H1 (cell line): Measurements from ENCODE around the gene DNASE1. TPM values are rescaled to one million over a fixed set of nuclear protein-coding genes. Genes with fewer than 3 reads are reported as not detected.

Experiments
- CTCF ChIA-PET: fragments of 300-600 bp; sonication (Branson Sonifier 250); formaldehyde crosslinking; loops from one replicate; lab custom pipeline; 2021; ENCODE audit not compliant: partially characterized antibody; lab: Charles Lee
- POLR2A ChIA-PET: fragments of 300-600 bp; sonication (Branson Sonifier 250); formaldehyde crosslinking; loops from one replicate; lab custom pipeline; 2021; ENCODE audit warnings: inconsistent platforms; ENCODE audit not compliant: partially characterized antibody; lab: Charles Lee
- DNase-seq, 2 experiments: peaks; one replicate each; pipeline versions ENCODE4 v3.0.0 to v3.0.0-alpha.2; 2010 to 2022; ENCODE audit warnings: low spot score in 2 of 2, low read depth in 1 of 2, mixed read lengths in 1 of 2
- FAIRE-seq: peaks from 2 replicates; lab custom pipeline; 2011; peaks lifted over from hg19 to GRCh38; lab: Jason Lieb, UNC
- H2AFZ ChIP-seq: 2 replicates; pipeline ENCODE4 v1.8.1; 2012; ENCODE audit warnings: low read length, inconsistent platforms
- H2AK5ac ChIP-seq: 2 replicates; pipeline ENCODE4 v1.6.1; 2013; ENCODE audit warnings: low read depth, low read length
- H2BK120ac ChIP-seq: replicated peaks from 2 replicates; pipeline ENCODE3; 2013; ENCODE audit warnings: low read depth, low read length, inconsistent platforms
- H2BK12ac ChIP-seq: 2 replicates; pipeline ENCODE4 v1.6.1; 2013; ENCODE audit warnings: low read depth, low read length
- H2BK15ac ChIP-seq: 2 replicates; pipeline ENCODE4 v1.6.1; 2013; ENCODE audit warnings: low read length
- H2BK20ac ChIP-seq: 2 replicates; pipeline ENCODE4 v1.6.1; 2013; ENCODE audit warnings: low read length
- H2BK5ac ChIP-seq: 2 replicates; pipeline ENCODE4 v1.6.1; 2013; ENCODE audit warnings: low read depth, low read length
- H3K14ac ChIP-seq: 2 replicates; pipeline ENCODE4 v1.6.1; 2013; ENCODE audit warnings: inconsistent platforms; ENCODE audit not compliant: insufficient read length
- H3K18ac ChIP-seq: 2 replicates; pipeline ENCODE4 v1.6.1; 2013; ENCODE audit warnings: low read length; ENCODE audit errors: extremely low read depth
- H3K23ac ChIP-seq: 2 replicates; pipeline ENCODE4 v1.6.1; 2013; ENCODE audit warnings: inconsistent platforms; ENCODE audit not compliant: insufficient read length
- H3K23me2 ChIP-seq: 2 replicates; pipeline ENCODE4 v1.6.1; 2013; ENCODE audit warnings: low read depth, low read length
- H3K27ac ChIP-seq: 2 replicates; pipeline ENCODE4 v1.6.1; 2011; ENCODE audit warnings: low read depth, low read length, inconsistent platforms
- H3K27me3 ChIP-seq, 4 experiments: replicated peaks in 1 of 4; 1 replicate in 1 of 4; 2 replicates in 3 of 4; pipeline versions ENCODE4 v1.6.1 to v1.8.1; 2011 to 2013; ENCODE audit warnings: low read length in 3 of 4, mild to moderate bottlenecking in 3 of 4, inconsistent platforms in 2 of 4, mixed read lengths in 2 of 4, moderate library complexity in 1 of 4; ENCODE audit not compliant: control insufficient read depth in 3 of 4, insufficient read depth in 3 of 4; ENCODE audit errors: extremely low read depth in 1 of 4
- H3K36me3 ChIP-seq, 4 experiments: 2 replicates each; pipeline versions ENCODE4 v1.6.1 to v1.8.1; 2011 to 2013; ENCODE audit warnings: mild to moderate bottlenecking in 4 of 4, low read length in 3 of 4, moderate library complexity in 2 of 4, control low read depth in 1 of 4, inconsistent platforms in 1 of 4; ENCODE audit not compliant: insufficient read depth in 4 of 4, control insufficient read depth in 2 of 4
- H3K4ac ChIP-seq: replicated peaks from 2 replicates; pipeline ENCODE3; 2013; ENCODE audit warnings: low read length, low read depth, mixed read lengths, inconsistent platforms; ENCODE audit not compliant: insufficient read length
- H3K4me1 ChIP-seq, 4 experiments: replicated peaks in 1 of 4; 1 replicate in 1 of 4; 2 replicates in 3 of 4; pipeline versions ENCODE4 v1.6.1 to v1.8.1; 2011 to 2013; ENCODE audit warnings: low read length in 3 of 4, inconsistent platforms in 2 of 4, mixed read lengths in 1 of 4; ENCODE audit not compliant: insufficient read depth in 4 of 4, control insufficient read depth in 3 of 4
- H3K4me2 ChIP-seq, 2 experiments: 2 replicates each; pipeline versions ENCODE4 v1.6.1 to v1.8.1; 2011 to 2013; ENCODE audit warnings: low read depth in 2 of 2, low read length in 2 of 2, control low read depth in 1 of 2, inconsistent platforms in 1 of 2, mild to moderate bottlenecking in 1 of 2; ENCODE audit not compliant: insufficient read depth in 1 of 2
- H3K4me3 ChIP-seq, 4 experiments: fragments of 200-600, 300-600 bp in 1 of 4; sonication (generic), shearing (Covaris generic), sonication (Bioruptor Twin) in 1 of 4; 2 replicates each; pipeline versions ENCODE4 v1.5.1 to v1.8.1; 2011 to 2016; ENCODE audit warnings: low read length in 4 of 4, low read depth in 3 of 4, control low read depth in 2 of 4, inconsistent platforms in 2 of 4, mild to moderate bottlenecking in 2 of 4, mixed read lengths in 1 of 4, moderate library complexity in 1 of 4; ENCODE audit not compliant: insufficient read depth in 2 of 4; ENCODE audit errors: extremely low read depth in 1 of 4
- H3K56ac ChIP-seq: replicated peaks from 2 replicates; pipeline ENCODE3; 2013; ENCODE audit warnings: low read depth, mild to moderate bottlenecking, mixed read lengths, low read length, inconsistent platforms; ENCODE audit not compliant: insufficient read length
- H3K79me1 ChIP-seq: 2 replicates; pipeline ENCODE4 v1.6.1; 2013; ENCODE audit warnings: low read depth, low read length, control low read depth
- H3K79me2 ChIP-seq, 2 experiments: 2 replicates each; pipeline versions ENCODE4 v1.6.1 to v1.8.1; 2012 to 2013; ENCODE audit warnings: low read length in 2 of 2, mild to moderate bottlenecking in 2 of 2, inconsistent platforms in 1 of 2; ENCODE audit not compliant: insufficient read depth in 2 of 2, control insufficient read depth in 1 of 2
- H3K9ac ChIP-seq, 4 experiments: replicated peaks in 1 of 4; 1 replicate in 1 of 4; 2 replicates in 3 of 4; pipeline versions ENCODE4 v1.6.1 to v1.8.1; 2011 to 2013; ENCODE audit warnings: low read depth in 3 of 4, low read length in 3 of 4, control low read depth in 2 of 4, mild to moderate bottlenecking in 2 of 4, moderate library complexity in 2 of 4, inconsistent platforms in 1 of 4; ENCODE audit errors: extremely low read depth in 1 of 4
- H3K9me3 ChIP-seq, 2 experiments: 2 replicates each; pipeline versions ENCODE4 v1.6.1 to v1.8.1; 2012 to 2013; ENCODE audit warnings: mild to moderate bottlenecking in 2 of 2, moderate library complexity in 2 of 2, control low read depth in 1 of 2, inconsistent platforms in 1 of 2, low read depth in 1 of 2, low read length in 1 of 2, mixed read lengths in 1 of 2; ENCODE audit not compliant: insufficient read depth in 2 of 2
- H4K20me1 ChIP-seq, 2 experiments: replicated peaks in 1 of 2; 2 replicates each; pipeline versions ENCODE3 to v1.8.1; 2011 to 2013; ENCODE audit warnings: inconsistent platforms in 2 of 2, low read length in 2 of 2, mild to moderate bottlenecking in 1 of 2; ENCODE audit not compliant: insufficient read depth in 2 of 2, control insufficient read depth in 1 of 2
- H4K5ac ChIP-seq: 2 replicates; pipeline ENCODE4 v1.6.1; 2013; ENCODE audit warnings: low read length, low read depth, mixed read lengths, inconsistent platforms; ENCODE audit not compliant: insufficient read length
- H4K8ac ChIP-seq: 2 replicates; pipeline ENCODE4 v1.8.0; 2013; ENCODE audit warnings: mild to moderate bottlenecking, moderate library complexity, low read length, inconsistent platforms; ENCODE audit not compliant: insufficient read depth; ENCODE audit errors: extremely low read depth
- H4K91ac ChIP-seq: replicated peaks from 2 replicates; pipeline ENCODE3; 2013; ENCODE audit warnings: low read length, mixed read lengths, inconsistent platforms; ENCODE audit not compliant: insufficient read length
- ATF2 ChIP-seq: IDR thresholded peaks from 2 replicates; pipeline ENCODE4 v1.6.1; 2012; ENCODE audit warnings: low read length, inconsistent platforms
- ATF3 ChIP-seq: IDR thresholded peaks from 2 replicates; pipeline ENCODE4 v1.6.1; 2011; ENCODE audit warnings: low read depth, mild to moderate bottlenecking, low read length; ENCODE audit not compliant: insufficient read depth
- CBX8 ChIP-seq: fragments of 300-800, 300-1000 bp; sonication (generic); IDR thresholded peaks from 2 replicates; pipeline ENCODE4 v1.7.1; 2016; ENCODE audit warnings: low read depth, low read length, borderline replicate concordance
- CHD1 ChIP-seq: IDR thresholded peaks from 2 replicates; pipeline ENCODE4 v1.6.1; 2012; ENCODE audit warnings: low read depth, low read length, improper control_type of control experiment
- EGR1 ChIP-seq: IDR thresholded peaks from 2 replicates; pipeline ENCODE4 v1.6.1; 2011; ENCODE audit warnings: low read depth, low read length, borderline replicate concordance
- POU5F1 ChIP-seq: IDR thresholded peaks from 2 replicates; pipeline ENCODE4 v1.6.1; 2011; ENCODE audit warnings: low read depth, mild to moderate bottlenecking, low read length, moderate library complexity
- WGBS, 2 experiments: shearing (Covaris generic) in 1 of 2; methylation state at CpG; one replicate each; pipeline versions ENCODE4 v1.1.6 to v1.1.7; 2013 to 2015; ENCODE audit warnings: low lambda C conversion rate in 2 of 2, mixed read lengths in 2 of 2, inconsistent platforms in 1 of 2, low coverage in 1 of 2, missing lambda C conversion rate in 1 of 2; ENCODE audit not compliant: insufficient replicate concordance in 2 of 2, insufficient coverage in 1 of 2, insufficient read length in 1 of 2; ENCODE audit errors: extremely low coverage in 1 of 2, missing lambda C conversion rate in 1 of 2; 5-methylcytosine and 5-hydroxymethylcytosine counted together
- polyA plus RNA-seq, 7 experiments: library from polyadenylated mRNA; depleted of rRNA in 3 of 7; stranded (reverse) in 5 of 7; unstranded in 2 of 7; fragments of >200 nt in 5 of 7; fragments of 200-250 nt in 2 of 7; gene quantifications; 1 replicate in 5 of 7; 2 replicates in 1 of 7; 4 replicates in 1 of 7; pipeline versions ENCODE4 v1.2.1 to v1.2.3, GENCODE V29; 2011 to 2013; ENCODE audit warnings: missing spikeins in 2 of 7, mixed read lengths in 2 of 7
- total RNA-seq: library from RNA; stranded (reverse); fragmentation: NEBNext Ultra II Directional; extraction: Animal tissue kit (Norgen Biotek cat#: 25700); gene quantifications from 2 replicates; pipeline ENCODE4 v1.2.1, GENCODE V29; 2021

Gene DNASE1
- total and polyA plus RNA-seq, 2 of the 8 experiments (the other 6 are each of a cell fraction or from before 2014, with no cell fraction given), result 11.5 to 16.7 TPM

DNA sequence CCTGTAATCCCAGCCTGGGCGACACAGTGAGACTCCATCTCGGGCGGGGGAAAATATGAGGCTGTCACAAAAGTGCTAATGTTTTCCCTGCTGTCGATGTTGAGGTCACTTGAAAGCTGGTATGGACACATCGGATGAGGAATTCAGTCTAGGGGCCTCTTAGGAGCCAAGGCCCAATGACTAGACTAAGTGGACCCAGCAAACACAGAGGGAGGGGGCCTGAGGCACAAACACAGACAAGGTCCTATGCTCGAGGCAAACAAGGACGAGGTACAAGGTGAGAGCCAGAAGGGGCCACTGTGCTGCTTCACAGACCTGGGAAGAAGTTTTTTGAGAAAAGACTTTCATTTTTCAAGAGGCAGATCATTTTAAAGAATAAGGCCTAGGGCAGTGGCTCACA lies 47.6 kb downstream of the DNASE1 start:
- FAIRE-seq (no peak), DNase-seq (no peak)
- no peaks in the 10 kb centered on the region for H3K9me3 ChIP-seq
- no peak overlapping the region for H4K8ac ChIP-seq
- CTCF ChIA-PET, result interaction anchor here (0.6 to 3.1 kb wide), 2 partner anchors 11 to 38 kb away, joined by 3 to 20 read pairs; no protein-coding TSS in a partner anchor
- H3K79me1 ChIP-seq, result peaks cover 14% of the 10 kb centered on the region; the same call in 1 of the 2 replicates
- H3K14ac ChIP-seq, result no peak overlapping the region
- no peak overlapping the region for H2AFZ ChIP-seq
- no peak overlapping the region for H3K9ac ChIP-seq
- H3K18ac ChIP-seq, result no peak overlapping the region
- H2AK5ac ChIP-seq, result no peak overlapping the region
- no peak overlapping the region for H2BK15ac ChIP-seq
- no peak overlapping the region for H3K4ac ChIP-seq
- H4K91ac ChIP-seq, result no peak overlapping the region
- H3K4me2 ChIP-seq, result no peak overlapping the region
- POLR2A ChIA-PET, result interaction anchor here (1.5 kb wide), 1 partner anchor 15 kb away, joined by 5 read pairs; no protein-coding TSS in a partner anchor
- no peak overlapping the region for H3K56ac ChIP-seq
- H3K36me3 ChIP-seq, result peaks cover 0 to 2% (median 1%) of the 10 kb centered on the region in 4 experiments; a peak in 2 of 8 replicates
- H4K20me1 ChIP-seq, result peaks cover 2% of the 10 kb centered on the region in 2 experiments
- H3K27me3 ChIP-seq, result no peaks in the 10 kb centered on the region
- H2BK120ac ChIP-seq, result no peak overlapping the region
- 92% methylated on average over 7 of the region's 7 CpGs; no CpG with 5 or more reads in 1 of the 2 experiments for WGBS, 2 experiments
- no peak overlapping the region for H4K5ac ChIP-seq
- no peak overlapping the region for H2BK5ac ChIP-seq
- H3K4me3 ChIP-seq, result no peak overlapping the region
- peaks cover 0 to 70% of the 10 kb centered on the region in 2 experiments; a peak in 2 of 4 replicates for H3K79me2 ChIP-seq
- H3K23me2 ChIP-seq, result no peaks in the 10 kb centered on the region
- no peak overlapping the region for H3K27ac ChIP-seq
- H3K23ac ChIP-seq, result no peak overlapping the region
- no peak overlapping the region for H2BK20ac ChIP-seq
- no peaks in the 10 kb centered on the region for H3K4me1 ChIP-seq
- no peak overlapping the region for H2BK12ac ChIP-seq
- TF ChIP-seq POU5F1 (no peak), CHD1 (no peak), ATF3 (no peak), EGR1 (no peak), CBX8 (no peak), ATF2 (no peak)
